Type B pancreatic cell (in vitro differentiated cells): ENCODE data around the gene S100B. TPM values are rescaled to one million over a fixed set of nuclear protein-coding genes. Genes with fewer than 3 reads are reported as not detected.

Experiments used
- DNase-seq: peaks from one replicate; pipeline ENCODE4 v3.0.0; 2021; ENCODE audit warnings: mixed read lengths; ENCODE audit not compliant: unreplicated experiment; ENCODE audit errors: extremely low spot score
- H3K27ac Mint-ChIP-seq: 2 replicates; pipeline ENCODE4 v1.8.0; 2021; ENCODE audit warnings: mild to moderate bottlenecking, mixed read lengths
- H3K27me3 Mint-ChIP-seq: 2 replicates; pipeline ENCODE4 v1.8.0; 2021; ENCODE audit warnings: mixed read lengths
- H3K36me3 Mint-ChIP-seq: 2 replicates; pipeline ENCODE4 v1.8.0; 2021; ENCODE audit warnings: mixed read lengths
- H3K4me1 Mint-ChIP-seq: one replicate; pipeline ENCODE4 v1.8.0; 2021; ENCODE audit warnings: mixed read lengths; ENCODE audit not compliant: unreplicated experiment
- H3K4me3 Mint-ChIP-seq: 2 replicates; pipeline ENCODE4 v1.8.0; 2021; ENCODE audit warnings: mild to moderate bottlenecking, mixed read lengths
- H3K9me3 Mint-ChIP-seq: 2 replicates; pipeline ENCODE4 v1.8.0; 2021; ENCODE audit warnings: mixed read lengths
- total RNA-seq: library from RNA; stranded (reverse); gene quantifications from 2 replicates; pipeline ENCODE4 v1.2.1, GENCODE V29; 2021; ENCODE audit warnings: low replicate concordance
- TF ChIP-seq, protein P1 (sequence below): fragments of 200-600 bp; sonication (generic); conservative IDR thresholded peaks from 2 replicates; pipeline ENCODE4 v1.5.0; 2021; ENCODE audit warnings: antibody characterized with exemption, mild to moderate bottlenecking

The S100B gene
- total RNA-seq, 1 donor from 2014 or later = 5.5 TPM

DNA sequence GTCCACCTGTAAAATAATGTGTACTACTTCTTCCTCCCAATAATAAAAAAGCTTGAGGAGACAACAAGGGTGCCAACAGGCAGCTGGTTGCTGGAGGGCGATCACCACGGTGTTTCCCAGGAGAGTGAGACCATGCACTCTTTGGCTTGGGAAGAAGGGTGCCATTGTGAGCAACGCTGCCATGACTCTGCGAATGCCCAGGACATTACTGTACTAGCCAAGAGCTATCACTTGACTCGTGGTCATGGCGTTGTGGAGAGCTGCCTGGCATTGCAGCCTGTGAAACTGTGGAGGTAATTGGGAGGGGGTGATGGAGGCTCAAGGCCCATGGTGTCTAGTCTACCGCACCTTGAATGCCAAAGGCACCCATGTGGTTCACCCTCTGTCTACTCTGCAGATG, 16.0 kb upstream of the S100B start:
- Mint-ChIP-seq H3K36me3 (no peaks in the 10 kb centered on the region), H3K27ac (no peak overlapping the region), H3K4me1 (peaks cover 15% of the 10 kb centered on the region), H3K9me3 (no peaks in the 10 kb centered on the region), H3K4me3 (no peak overlapping the region), H3K27me3 (peaks cover 4% of the 10 kb centered on the region)
- TF ChIP-seq, protein P1, sequence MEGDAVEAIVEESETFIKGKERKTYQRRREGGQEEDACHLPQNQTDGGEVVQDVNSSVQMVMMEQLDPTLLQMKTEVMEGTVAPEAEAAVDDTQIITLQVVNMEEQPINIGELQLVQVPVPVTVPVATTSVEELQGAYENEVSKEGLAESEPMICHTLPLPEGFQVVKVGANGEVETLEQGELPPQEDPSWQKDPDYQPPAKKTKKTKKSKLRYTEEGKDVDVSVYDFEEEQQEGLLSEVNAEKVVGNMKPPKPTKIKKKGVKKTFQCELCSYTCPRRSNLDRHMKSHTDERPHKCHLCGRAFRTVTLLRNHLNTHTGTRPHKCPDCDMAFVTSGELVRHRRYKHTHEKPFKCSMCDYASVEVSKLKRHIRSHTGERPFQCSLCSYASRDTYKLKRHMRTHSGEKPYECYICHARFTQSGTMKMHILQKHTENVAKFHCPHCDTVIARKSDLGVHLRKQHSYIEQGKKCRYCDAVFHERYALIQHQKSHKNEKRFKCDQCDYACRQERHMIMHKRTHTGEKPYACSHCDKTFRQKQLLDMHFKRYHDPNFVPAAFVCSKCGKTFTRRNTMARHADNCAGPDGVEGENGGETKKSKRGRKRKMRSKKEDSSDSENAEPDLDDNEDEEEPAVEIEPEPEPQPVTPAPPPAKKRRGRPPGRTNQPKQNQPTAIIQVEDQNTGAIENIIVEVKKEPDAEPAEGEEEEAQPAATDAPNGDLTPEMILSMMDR = no peak
- no peak for DNase-seq

- Mint-ChIP-seq H3K4me3 (no peak overlapping the region), H3K9me3 (no peaks in the 10 kb centered on the region), H3K27ac (no peak overlapping the region), H3K27me3 (peaks cover 11% of the 10 kb centered on the region), H3K36me3 (no peaks in the 10 kb centered on the region), H3K4me1 (peaks cover 15% of the 10 kb centered on the region)
- no peak for DNase-seq
- TF ChIP-seq, protein P1 = no peak
These were observed 15.0 kb upstream of the S100B start for GRCh38 chr21:46619846-46620245.

- Mint-ChIP-seq H3K27ac (no peak overlapping the region), H3K4me3 (no peak overlapping the region), H3K9me3 (no peaks in the 10 kb centered on the region), H3K4me1 (peaks cover 15% of the 10 kb centered on the region), H3K27me3 (peaks cover 21% of the 10 kb centered on the region), H3K36me3 (no peaks in the 10 kb centered on the region)
- DNase-seq = no peak
- TF ChIP-seq, protein P1 = no peak
These were observed 14.0 kb upstream of the S100B start for GRCh38 chr21:46618738-46619379.

GRCh38 chr21:46617267-46618051, 12.6 kb upstream of the S100B start:
- DNase-seq = no peak
- Mint-ChIP-seq H3K36me3 (no peaks in the 10 kb centered on the region), H3K27me3 (peaks cover 24% of the 10 kb centered on the region), H3K9me3 (no peaks in the 10 kb centered on the region), H3K4me1 (peaks cover 13% of the 10 kb centered on the region), H3K27ac (no peak overlapping the region), H3K4me3 (no peak overlapping the region)
- TF ChIP-seq, protein P1 = no peak

DNA sequence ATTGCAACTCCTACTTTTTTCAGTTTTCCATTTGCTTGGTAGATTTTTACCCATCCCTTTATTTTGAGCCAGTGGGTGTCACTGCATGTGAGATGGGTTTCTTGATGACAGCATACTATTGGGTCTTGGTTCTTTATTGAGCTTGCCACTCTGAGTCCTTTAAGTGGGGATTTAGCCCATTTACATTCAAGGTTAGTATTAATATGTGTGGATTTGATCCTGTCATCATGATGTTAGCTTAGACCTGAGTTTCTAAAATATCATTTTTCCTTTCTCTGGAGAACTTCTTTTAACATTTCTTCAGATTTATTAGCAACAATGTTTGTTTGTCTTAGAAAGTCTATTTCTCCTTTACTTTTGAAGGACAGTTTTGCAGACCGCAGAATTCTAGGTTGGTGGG, 11.8 kb upstream of the S100B start:
- Mint-ChIP-seq H3K9me3 (no peaks in the 10 kb centered on the region), H3K4me1 (peaks cover 5% of the 10 kb centered on the region), H3K27ac (no peak overlapping the region), H3K4me3 (no peak overlapping the region), H3K36me3 (no peaks in the 10 kb centered on the region), H3K27me3 (peaks cover 24% of the 10 kb centered on the region)
- no peak for DNase-seq
- TF ChIP-seq, protein P1 = no peak
